GM13977 (cell line): ENCODE measurements around the gene LRRC4C.

ENCODE experiments used
- DNase-seq: peaks from one replicate; pipeline ENCODE4 v3.0.0; 2012; ENCODE audit warnings: low spot score
- CTCF ChIP-seq: IDR thresholded peaks from 2 replicates; pipeline ENCODE4 v1.5.1; 2012; ENCODE audit warnings: mild to moderate bottlenecking, control low read depth; ENCODE audit not compliant: insufficient read depth; ENCODE audit errors: extremely low read depth, missing control alignments
- in situ Hi-C: fragments of 300-500 bp; cut with MboI; formaldehyde crosslinking; loops from one replicate; pipeline ENCODE4 v1.12.0; 2022; ENCODE audit warnings: low sequenced_read_pairs, low pct_unique_long_range_greater_than_20kb, mixed read lengths, inconsistent platforms; ENCODE audit not compliant: unreplicated experiment

Gene LRRC4C

GRCh38 chr11:41005986-41006385, 453.5 kb downstream of the LRRC4C start:
- in situ Hi-C loops, result no loop called here
- DNase-seq, result no peak
- no peak for TF ChIP-seq CTCF

- in situ Hi-C loops, result no loop called here
- no peak for TF ChIP-seq CTCF
- no peak for DNase-seq
Measured at GRCh38 chr11:41003339-41004282, 455.8 kb downstream of the LRRC4C start.

- no peak for DNase-seq
- in situ Hi-C loops, result no loop called here
- no peak for TF ChIP-seq CTCF
Measured at GRCh38 chr11:40998920-40999319, 460.5 kb downstream of the LRRC4C start.

GRCh38 chr11:40987776-40988435, 471.5 kb downstream of the LRRC4C start:
- in situ Hi-C loops, result no loop called here
- no peak for DNase-seq
- no peak for TF ChIP-seq CTCF

- no peak for DNase-seq
- TF ChIP-seq CTCF, result no peak
- in situ Hi-C loops, result no loop called here
Measured at GRCh38 chr11:40986320-40986719, 473.1 kb downstream of the LRRC4C start.

GRCh38 chr11:40975076-40975475, 484.4 kb downstream of the LRRC4C start:
- in situ Hi-C loops, result no loop called here
- TF ChIP-seq CTCF, result no peak
- no peak for DNase-seq
